VCaP (cell line): ENCODE data around the gene ELN.

ENCODE experiments used
- H3K27ac ChIP-seq: fragments of 450-650 bp; 2 replicates; pipeline ENCODE4 v1.5.1; 2017
- CTCF ChIP-seq: fragments of 450-650 bp; conservative IDR thresholded peaks from 2 replicates; pipeline ENCODE4 v1.5.1; 2017; ENCODE audit warnings: mild to moderate bottlenecking, moderate library complexity

The ELN gene

GRCh38 chr7:74047804-74048380 is 19.9 kb downstream of the ELN start:
- no peak for TF ChIP-seq CTCF

GRCh38 chr7:74048999-74049599 is 21.1 kb downstream of the ELN start:
- no peak overlapping the region for H3K27ac ChIP-seq
- TF ChIP-seq CTCF = no peak

More at GRCh38 chr7:74047804-74048380, 19.9 kb downstream of the ELN start:
- no peak overlapping the region for H3K27ac ChIP-seq

GRCh38 chr7:74049997-74050798 is 22.2 kb downstream of the ELN start:
- H3K27ac ChIP-seq = no peak overlapping the region
- no peak for TF ChIP-seq CTCF

GRCh38 chr7:74051193-74051592 is 23.2 kb downstream of the ELN start:
- no peak overlapping the region for H3K27ac ChIP-seq
- TF ChIP-seq CTCF = no peak

- H3K27ac ChIP-seq = no peak overlapping the region
- TF ChIP-seq CTCF = peak; percentile 73
Observed at GRCh38 chr7:74051629-74052410, 23.8 kb downstream of the ELN start.

- H3K27ac ChIP-seq = no peak overlapping the region
Observed at GRCh38 chr7:74052628-74053027, 24.7 kb downstream of the ELN start.

More at GRCh38 chr7:74052628-74053027, 24.7 kb downstream of the ELN start:
- TF ChIP-seq CTCF = no peak
